ENCODE data around the gene PPP2R5C.

DNA sequence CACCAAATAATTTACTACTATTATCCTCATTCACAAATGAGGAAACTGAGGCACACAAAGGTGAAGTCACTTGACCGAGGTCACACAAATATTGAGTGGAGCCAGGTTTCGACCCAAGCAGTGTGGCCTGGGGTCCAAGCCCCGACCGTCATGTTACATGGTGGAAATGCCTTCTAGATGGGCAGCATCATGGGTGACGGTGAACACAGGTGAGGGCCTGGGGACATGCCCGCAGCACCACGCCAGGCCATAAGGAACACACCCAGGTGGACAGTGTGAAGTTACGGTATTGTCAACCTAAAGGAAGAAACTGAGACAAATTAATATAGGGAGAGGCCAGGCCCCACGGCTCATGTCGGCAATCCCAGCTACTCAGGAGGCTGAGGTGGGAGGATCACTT, 167.6 kb downstream of the PPP2R5C start:
- TF ChIP-seq, protein P1, sequence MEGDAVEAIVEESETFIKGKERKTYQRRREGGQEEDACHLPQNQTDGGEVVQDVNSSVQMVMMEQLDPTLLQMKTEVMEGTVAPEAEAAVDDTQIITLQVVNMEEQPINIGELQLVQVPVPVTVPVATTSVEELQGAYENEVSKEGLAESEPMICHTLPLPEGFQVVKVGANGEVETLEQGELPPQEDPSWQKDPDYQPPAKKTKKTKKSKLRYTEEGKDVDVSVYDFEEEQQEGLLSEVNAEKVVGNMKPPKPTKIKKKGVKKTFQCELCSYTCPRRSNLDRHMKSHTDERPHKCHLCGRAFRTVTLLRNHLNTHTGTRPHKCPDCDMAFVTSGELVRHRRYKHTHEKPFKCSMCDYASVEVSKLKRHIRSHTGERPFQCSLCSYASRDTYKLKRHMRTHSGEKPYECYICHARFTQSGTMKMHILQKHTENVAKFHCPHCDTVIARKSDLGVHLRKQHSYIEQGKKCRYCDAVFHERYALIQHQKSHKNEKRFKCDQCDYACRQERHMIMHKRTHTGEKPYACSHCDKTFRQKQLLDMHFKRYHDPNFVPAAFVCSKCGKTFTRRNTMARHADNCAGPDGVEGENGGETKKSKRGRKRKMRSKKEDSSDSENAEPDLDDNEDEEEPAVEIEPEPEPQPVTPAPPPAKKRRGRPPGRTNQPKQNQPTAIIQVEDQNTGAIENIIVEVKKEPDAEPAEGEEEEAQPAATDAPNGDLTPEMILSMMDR (IDR thresholded peaks at IDR 0.05; ENCODE audit: poor library complexity, severe bottlenecking) = no peak
- TF ChIP-seq RAD21 (conservative IDR thresholded peaks at IDR 0.05) = no peak
- TF ChIP-seq EP300 (conservative IDR thresholded peaks at IDR 0.05; ENCODE audit: poor library complexity, severe bottlenecking) = no peak
- TF ChIP-seq SMC3 (conservative IDR thresholded peaks at IDR 0.05; ENCODE audit: poor library complexity) = no peak
